Keratinocyte (primary cell): Measurements from ENCODE around the gene GRAMD4. TPM values are rescaled to one million over a fixed set of nuclear protein-coding genes. Genes with fewer than 3 reads are reported as not detected.

Source experiments
- DNase-seq: peaks from one replicate; pipeline ENCODE4 v3.0.0-alpha.2; 2011; ENCODE audit warnings: low read depth, missing footprints, low spot score
- FAIRE-seq: peaks from 2 replicates; lab custom pipeline; 2011; peaks lifted over from hg19 to GRCh38; lab: Jason Lieb, UNC
- H2AFZ ChIP-seq: 2 replicates; pipeline ENCODE4 v1.6.0; 2012; ENCODE audit warnings: low read length, control low read depth, inconsistent platforms; ENCODE audit not compliant: control insufficient read depth
- H3K27ac ChIP-seq: 2 replicates; pipeline ENCODE4 v1.5.1; 2011; ENCODE audit warnings: low read length; ENCODE audit not compliant: control insufficient read depth, insufficient read depth
- H3K27me3 ChIP-seq: 3 replicates; pipeline ENCODE4 v1.6.0; 2011; ENCODE audit warnings: low read length; ENCODE audit not compliant: control insufficient read depth, insufficient read depth; ENCODE audit errors: extremely low read depth
- H3K36me3 ChIP-seq, 2 experiments: 2 replicates in 1 of 2; 3 replicates in 1 of 2; pipeline ENCODE4 v1.5.1; 2011; ENCODE audit warnings: low read length in 2 of 2, mild to moderate bottlenecking in 1 of 2; ENCODE audit not compliant: control insufficient read depth in 2 of 2, insufficient read depth in 2 of 2; ENCODE audit errors: extremely low read depth in 1 of 2
- H3K4me1 ChIP-seq: 3 replicates; pipeline ENCODE4 v1.5.1; 2011; ENCODE audit warnings: low read length; ENCODE audit not compliant: control insufficient read depth, insufficient read depth; ENCODE audit errors: extremely low read depth
- H3K4me2 ChIP-seq: 3 replicates; pipeline ENCODE4 v1.6.0; 2011; ENCODE audit warnings: low read depth, low read length; ENCODE audit not compliant: control insufficient read depth, insufficient read depth; ENCODE audit errors: extremely low read depth
- H3K4me3 ChIP-seq, 3 experiments: fragments of 200-600 bp in 1 of 3; sonication (generic) in 1 of 3; 2 replicates in 2 of 3; 3 replicates in 1 of 3; pipeline ENCODE4 v1.5.1; 2011 to 2016; ENCODE audit warnings: low read length in 3 of 3, mild to moderate bottlenecking in 3 of 3, control low read depth in 2 of 3, inconsistent platforms in 1 of 3, low read depth in 1 of 3, mixed read lengths in 1 of 3, mixed run types in 1 of 3, moderate library complexity in 1 of 3; ENCODE audit not compliant: control insufficient read depth in 2 of 3, insufficient read depth in 2 of 3; ENCODE audit errors: extremely low read depth in 1 of 3
- H3K79me2 ChIP-seq: 2 replicates; pipeline ENCODE4 v1.6.0; 2012; ENCODE audit warnings: low read length; ENCODE audit not compliant: control insufficient read depth, insufficient read depth
- H3K9ac ChIP-seq: 3 replicates; pipeline ENCODE4 v1.6.0; 2011; ENCODE audit warnings: low read length; ENCODE audit not compliant: control insufficient read depth, insufficient read depth; ENCODE audit errors: extremely low read depth
- H3K9me1 ChIP-seq: 3 replicates; pipeline ENCODE4 v1.6.0; 2011; ENCODE audit warnings: low read length; ENCODE audit not compliant: control insufficient read depth, insufficient read depth; ENCODE audit errors: extremely low read depth
- H3K9me3 ChIP-seq: 2 replicates; pipeline ENCODE4 v1.5.1; 2012; ENCODE audit warnings: low read depth, low read length; ENCODE audit not compliant: control insufficient read depth
- H4K20me1 ChIP-seq: 3 replicates; pipeline ENCODE4 v1.6.0; 2011; ENCODE audit warnings: low read length; ENCODE audit not compliant: control insufficient read depth, insufficient read depth; ENCODE audit errors: extremely low read depth
- EZH2 ChIP-seq: IDR thresholded peaks from one replicate; pipeline ENCODE4 v1.6.1; 2012; ENCODE audit warnings: inconsistent platforms, mild to moderate bottlenecking, low read length, moderate library complexity
- dilution Hi-C: fragments of 300-500 bp; cut with MboI; formaldehyde crosslinking; loops from one replicate; pipeline ENCODE4 v1.7.0; 2020; ENCODE audit warnings: low sequenced_read_pairs; ENCODE audit not compliant: extremely low pct_ligation_motif_present
- polyA plus RNA-seq, 5 experiments: library from polyadenylated mRNA; depleted of rRNA in 3 of 5; stranded (reverse) in 3 of 5; stranded (forward) in 1 of 5; unstranded in 1 of 5; fragments of >200 nt; gene quantifications; 1 replicate in 1 of 5; 2 replicates in 3 of 5; 3 replicates in 1 of 5; pipeline versions ENCODE4 v1.2.1 to v1.2.3, GENCODE V29; 2011 to 2012; ENCODE audit warnings: missing spikeins in 2 of 5, low read depth in 1 of 5, low replicate concordance in 1 of 5
- TF ChIP-seq, protein P1 (sequence below), 3 experiments: IDR thresholded peaks in 1 of 3; conservative IDR thresholded peaks in 1 of 3; optimal IDR thresholded peaks in 1 of 3; 2 replicates in 2 of 3; 3 replicates in 1 of 3; pipeline versions ENCODE3 to v1.5.1; 2011; ENCODE audit warnings: low read length in 3 of 3, mild to moderate bottlenecking in 3 of 3, moderate library complexity in 2 of 3, control low read depth in 1 of 3, inconsistent platforms in 1 of 3; ENCODE audit not compliant: insufficient read depth in 2 of 3; ENCODE audit errors: extremely low read depth in 1 of 3

The GRAMD4 gene
- polyA plus RNA-seq, 1 donor (not counting 4 experiments of a cell fraction or from before 2014, with no cell fraction given), result 17.3 TPM

DNA sequence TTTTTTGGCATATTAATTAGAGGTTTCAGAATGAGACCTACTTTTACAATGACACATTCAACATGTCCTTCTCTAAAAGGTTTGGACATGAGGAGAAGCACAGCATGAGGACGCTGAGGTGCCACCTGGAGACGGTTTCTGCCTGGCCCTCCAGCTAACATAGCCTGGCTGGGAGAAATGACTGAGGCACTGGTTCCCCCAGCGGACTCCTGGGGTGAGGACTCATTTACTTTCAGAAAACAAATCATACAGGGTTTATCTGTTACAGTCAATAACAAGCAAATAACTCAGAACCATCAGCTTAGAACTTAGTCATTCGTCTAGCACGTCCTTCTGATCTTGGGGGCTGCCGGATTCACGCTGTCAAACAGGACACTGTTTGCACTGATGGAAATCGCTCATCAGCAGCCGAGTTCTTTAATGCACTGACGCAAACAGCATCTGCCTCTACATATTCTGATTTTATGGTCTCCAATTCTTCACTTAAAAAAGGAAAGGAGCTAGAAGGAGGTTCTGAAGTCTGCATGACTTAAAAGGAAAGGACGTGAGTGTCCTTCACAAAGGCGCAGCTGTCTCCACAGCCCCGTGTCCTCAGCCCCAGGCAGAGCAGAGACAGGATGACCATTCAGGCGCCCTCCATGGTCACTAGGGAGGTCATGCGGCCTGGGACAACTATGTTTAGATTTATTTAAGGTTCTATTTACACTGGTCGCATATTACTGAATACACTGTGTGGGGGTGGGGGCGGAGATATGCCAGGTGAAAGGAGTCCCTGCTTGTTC, 73.6 kb downstream of the GRAMD4 start:
- Histone ChIP-seq H3K4me2 (no peak overlapping the region), H3K79me2 (no peaks in the 10 kb centered on the region), H3K36me3 (peaks cover 13 to 18% of the 10 kb centered on the region in 2 experiments), H4K20me1 (no peaks in the 10 kb centered on the region), H3K27ac (no peak overlapping the region), H3K4me3 (no peak overlapping the region), H3K4me1 (no peaks in the 10 kb centered on the region), H2AFZ (no peak overlapping the region), H3K27me3 (no peaks in the 10 kb centered on the region), H3K9me1 (no peaks in the 10 kb centered on the region), H3K9me3 (no peaks in the 10 kb centered on the region), H3K9ac (no peak overlapping the region)
- DNase-seq, result no peak
- dilution Hi-C loops, result no loop called here
- TF ChIP-seq EZH2, result no peak
- TF ChIP-seq, protein P1, sequence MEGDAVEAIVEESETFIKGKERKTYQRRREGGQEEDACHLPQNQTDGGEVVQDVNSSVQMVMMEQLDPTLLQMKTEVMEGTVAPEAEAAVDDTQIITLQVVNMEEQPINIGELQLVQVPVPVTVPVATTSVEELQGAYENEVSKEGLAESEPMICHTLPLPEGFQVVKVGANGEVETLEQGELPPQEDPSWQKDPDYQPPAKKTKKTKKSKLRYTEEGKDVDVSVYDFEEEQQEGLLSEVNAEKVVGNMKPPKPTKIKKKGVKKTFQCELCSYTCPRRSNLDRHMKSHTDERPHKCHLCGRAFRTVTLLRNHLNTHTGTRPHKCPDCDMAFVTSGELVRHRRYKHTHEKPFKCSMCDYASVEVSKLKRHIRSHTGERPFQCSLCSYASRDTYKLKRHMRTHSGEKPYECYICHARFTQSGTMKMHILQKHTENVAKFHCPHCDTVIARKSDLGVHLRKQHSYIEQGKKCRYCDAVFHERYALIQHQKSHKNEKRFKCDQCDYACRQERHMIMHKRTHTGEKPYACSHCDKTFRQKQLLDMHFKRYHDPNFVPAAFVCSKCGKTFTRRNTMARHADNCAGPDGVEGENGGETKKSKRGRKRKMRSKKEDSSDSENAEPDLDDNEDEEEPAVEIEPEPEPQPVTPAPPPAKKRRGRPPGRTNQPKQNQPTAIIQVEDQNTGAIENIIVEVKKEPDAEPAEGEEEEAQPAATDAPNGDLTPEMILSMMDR (optimal IDR thresholded peaks at IDR 0.05 in 1 of 3, IDR thresholded peaks at IDR 0.05 in 1 of 3, conservative IDR thresholded peaks at IDR 0.05 in 1 of 3; ENCODE audit: extremely low read depth in 1 of 3, insufficient read depth in 2 of 3, low read length in 3 of 3), result no peak
- FAIRE-seq, result no peak

DNA sequence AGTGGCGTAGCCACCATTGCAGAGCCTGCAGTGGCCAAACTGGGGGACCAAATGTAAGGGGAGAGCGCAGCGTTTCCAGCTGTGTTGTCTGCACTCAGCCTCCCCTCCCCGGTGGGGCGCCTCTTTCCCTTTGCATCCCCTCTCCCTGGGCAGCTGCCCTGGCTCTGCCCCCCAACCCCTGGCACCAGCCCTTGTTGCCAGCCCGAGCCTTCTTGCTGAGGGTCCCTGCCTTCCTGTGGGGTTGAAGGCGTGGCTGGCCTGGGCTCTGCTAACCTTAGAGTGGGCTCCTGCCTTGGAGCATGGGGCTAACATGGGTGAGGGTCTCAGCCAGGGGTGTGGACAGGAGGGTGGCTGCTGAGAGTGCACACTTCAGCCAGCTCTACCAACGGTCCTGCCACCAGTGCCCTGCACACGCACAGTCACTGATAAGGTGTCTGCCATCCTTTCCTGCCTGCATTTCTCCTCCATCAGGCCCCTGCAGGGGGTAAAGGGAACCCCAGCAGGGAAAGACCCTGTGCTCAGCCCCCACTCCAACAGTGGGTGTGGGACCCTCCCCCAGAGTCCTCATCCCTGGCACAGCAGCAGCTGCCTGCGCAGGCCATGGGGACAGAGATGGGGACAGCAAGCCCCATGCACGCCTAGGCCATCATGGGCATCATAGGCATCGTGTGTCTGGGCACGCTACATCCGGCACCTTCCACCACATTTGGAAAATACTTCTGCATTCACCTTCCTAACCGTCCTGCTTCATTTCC, 74.4 kb downstream of the GRAMD4 start:
- Histone ChIP-seq H3K27ac (no peak overlapping the region), H3K4me1 (no peaks in the 10 kb centered on the region), H3K9me1 (no peaks in the 10 kb centered on the region), H3K36me3 (peaks cover 17 to 21% of the 10 kb centered on the region in 2 experiments), H4K20me1 (no peaks in the 10 kb centered on the region), H3K4me2 (no peak overlapping the region), H3K9ac (no peak overlapping the region), H3K27me3 (no peaks in the 10 kb centered on the region), H3K4me3 (no peak overlapping the region), H3K79me2 (no peaks in the 10 kb centered on the region), H2AFZ (no peak overlapping the region), H3K9me3 (no peaks in the 10 kb centered on the region)
- dilution Hi-C loops, result no loop called here
- FAIRE-seq (no peak), DNase-seq (no peak)
- TF ChIP-seq, protein P1 (optimal IDR thresholded peaks at IDR 0.05 in 1 of 3, IDR thresholded peaks at IDR 0.05 in 1 of 3, conservative IDR thresholded peaks at IDR 0.05 in 1 of 3; ENCODE audit: extremely low read depth in 1 of 3, insufficient read depth in 2 of 3, low read length in 3 of 3), result no peak
